ENCODE measurements around the gene JOSD2. TPM values are rescaled to one million over a fixed set of nuclear protein-coding genes. Genes with fewer than 3 reads are reported as not detected.

Gene JOSD2
- total and polyA plus RNA-seq, 9 of the 15 experiments (the other 6 are each of a cell fraction or from before 2014, with no cell fraction given) = 0.06 to 14.4 (median 3.1) TPM

DNA sequence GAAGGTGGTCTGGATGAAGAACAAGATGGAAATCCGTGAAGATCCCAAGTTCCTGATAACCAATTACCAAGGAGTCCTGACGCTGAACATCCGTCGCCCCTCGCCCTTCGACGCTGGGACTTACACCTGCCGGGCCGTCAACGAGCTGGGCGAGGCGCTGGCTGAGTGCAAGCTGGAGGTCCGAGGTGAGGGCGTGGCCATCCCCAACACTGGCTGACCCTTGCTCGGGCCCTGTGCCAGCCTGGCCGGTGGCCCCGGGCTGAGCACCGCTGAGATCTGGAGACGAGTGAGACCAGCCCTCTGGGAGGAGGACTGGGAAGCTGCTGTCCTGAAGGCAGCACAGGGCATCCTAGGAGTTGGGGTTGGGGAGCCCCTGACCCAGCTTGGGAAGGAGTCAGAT lies 46.6 kb downstream of the JOSD2 start (continued):
- TF ChIP-seq RREB1 (CRISPR knock-in tag; IDR thresholded peaks at IDR 0.05) (no peak), TEAD2 (tag; IDR thresholded peaks at IDR 0.05) (no peak), NCOA4 (IDR thresholded peaks at IDR 0.05; ENCODE audit: partially characterized antibody) (no peak), KDM1A (IDR thresholded peaks at IDR 0.05) (no peak)

GRCh38 chr19:50462970-50463369 lies 48.0 kb downstream of the JOSD2 start:
- CTCF ChIA-PET (ENCODE audit: low intra/inter-chr PET ratio) = no interaction called here
- H3K9me3 ChIP-seq (replicated peaks; ENCODE audit: control insufficient read depth, insufficient read depth, low read depth, low read length) = no peaks in the 10 kb centered on the region
- no peaks in the 10 kb centered on the region for H3K9me1 ChIP-seq (ENCODE audit: control insufficient read depth, insufficient read depth, low read length)
- 47% methylated on average over 7 of the region's 7 CpGs for WGBS (ENCODE audit: insufficient coverage, low coverage, missing lambda C conversion rate)
- intact Hi-C loops (cut with micrococcal nuclease) (no loop called here), in situ Hi-C loops (cut with MboI) (loop anchor here (5.0 kb wide), 1 partner anchor 96 kb away; the partner anchor contains the start of gene NAPSA)
- no peaks in the 10 kb centered on the region for H4K20me1 ChIP-seq (replicated peaks; ENCODE audit: control insufficient read depth, insufficient read depth, low read length)
- H3K79me2 ChIP-seq (ENCODE audit: control insufficient read depth, insufficient read depth, low read length) = no peaks in the 10 kb centered on the region
- no peaks in the 10 kb centered on the region for H3K36me3 ChIP-seq (ENCODE audit: control insufficient read depth, insufficient read depth, low read length)
- H3K27ac ChIP-seq (ENCODE audit: extremely low read depth, low read depth, low read length) = no peak overlapping the region
- peak overlapping the region in 1 of 2 experiments; percentile 31; a peak in 1 of 4 replicates for H3K9ac ChIP-seq (ENCODE audit: insufficient read depth in 1 of 2, low read depth in 2 of 2, low read length in 2 of 2)
- peaks cover 12 to 52% of the 10 kb centered on the region in 2 experiments; a peak in 4 of 5 replicates for H3K4me1 ChIP-seq (replicated peaks in 1 of 2; ENCODE audit: control insufficient read depth in 2 of 2, insufficient read depth in 2 of 2, low read length in 2 of 2)
- BruUV-seq (replicated peaks) = no TSS peak
- peaks cover 0 to 5% of the 10 kb centered on the region in 2 experiments; a peak in 2 of 5 replicates for H3K27me3 ChIP-seq (ENCODE audit: control insufficient read depth in 2 of 2, insufficient read depth in 2 of 2, low read length in 2 of 2)
- H3K4me3 ChIP-seq = no peak overlapping the region
- ATAC-seq (no peak), FAIRE-seq (no peak), DNase-seq (ENCODE audit: extremely low read depth in 1 of 4, low spot score in 3 of 4) (no peak)
- H3K4me2 ChIP-seq (ENCODE audit: insufficient read depth, low read length) = no peak overlapping the region
- H2AFZ ChIP-seq (ENCODE audit: low read depth, low read length) = no peak overlapping the region
- POLR2A ChIA-PET = interaction anchor here (1.3 kb wide), 1 partner anchor 92 kb away, joined by 3 read pairs; no protein-coding TSS in a partner anchor
- TF ChIP-seq, protein P1, sequence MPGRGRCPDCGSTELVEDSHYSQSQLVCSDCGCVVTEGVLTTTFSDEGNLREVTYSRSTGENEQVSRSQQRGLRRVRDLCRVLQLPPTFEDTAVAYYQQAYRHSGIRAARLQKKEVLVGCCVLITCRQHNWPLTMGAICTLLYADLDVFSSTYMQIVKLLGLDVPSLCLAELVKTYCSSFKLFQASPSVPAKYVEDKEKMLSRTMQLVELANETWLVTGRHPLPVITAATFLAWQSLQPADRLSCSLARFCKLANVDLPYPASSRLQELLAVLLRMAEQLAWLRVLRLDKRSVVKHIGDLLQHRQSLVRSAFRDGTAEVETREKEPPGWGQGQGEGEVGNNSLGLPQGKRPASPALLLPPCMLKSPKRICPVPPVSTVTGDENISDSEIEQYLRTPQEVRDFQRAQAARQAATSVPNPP (IDR thresholded peaks at IDR 0.05; ENCODE audit: borderline replicate concordance, insufficient read depth, insufficient read length) = no peak
